HG03045 (cell line): ENCODE results near the gene SLC35F1.

Experiments
- ATAC-seq: cut with Tn5 transposase; IDR thresholded peaks from one replicate; pipeline ENCODE4 v1.9.1; 2021; ENCODE audit warnings: mild to moderate bottlenecking, moderate library complexity; ENCODE audit not compliant: unreplicated experiment

The SLC35F1 gene

DNA sequence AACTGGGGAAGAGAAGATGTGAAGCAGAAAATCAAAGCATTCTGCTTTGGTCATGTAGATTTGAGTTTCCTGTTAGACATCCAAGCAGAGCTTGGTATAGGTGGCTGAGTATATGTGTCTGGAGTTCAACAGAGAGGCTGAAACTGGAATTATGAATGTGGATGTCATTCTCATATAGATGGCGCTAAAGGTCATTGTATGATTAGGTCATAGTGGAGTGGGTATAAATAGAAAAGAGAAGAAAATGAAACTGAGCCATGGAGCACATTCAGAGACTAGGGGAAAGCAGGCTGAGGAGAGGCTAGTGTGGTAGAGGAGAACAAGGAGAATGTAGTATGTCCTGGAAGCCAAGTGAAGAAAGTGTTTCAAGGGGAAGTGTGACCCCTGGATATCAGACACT, 345.4 kb downstream of the SLC35F1 start:
- no peak for ATAC-seq

GRCh38 chr6:118253741-118254140, 346.7 kb downstream of the SLC35F1 start:
- no peak for ATAC-seq

- ATAC-seq, result no peak
These were observed 353.8 kb downstream of the SLC35F1 start for GRCh38 chr6:118260833-118261232.

DNA sequence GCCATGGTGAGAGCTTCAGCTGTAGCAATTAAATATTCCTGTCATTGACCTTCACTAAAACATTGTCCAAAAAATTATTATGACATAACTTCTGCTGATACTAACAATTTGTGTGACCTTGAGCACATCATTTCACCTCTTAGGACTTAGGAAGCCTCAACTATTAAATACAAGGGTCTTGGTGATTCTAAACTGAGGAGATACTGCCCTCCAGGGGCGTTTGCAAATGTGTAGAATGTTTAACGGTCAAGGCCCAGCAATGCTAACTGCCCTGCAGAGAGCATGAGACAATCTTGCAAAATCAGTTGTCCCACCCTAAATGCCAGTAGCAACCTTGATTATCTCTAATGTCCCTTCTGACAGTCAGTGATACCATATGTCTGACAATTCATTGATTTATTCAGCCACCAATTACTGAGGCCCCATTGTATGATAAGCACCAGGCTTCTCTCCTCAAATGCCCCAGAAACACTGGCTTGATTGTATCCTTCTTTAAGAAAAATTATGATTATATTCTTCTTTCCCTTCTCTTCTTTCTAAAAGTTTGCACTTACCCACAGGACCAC, 356.9 kb downstream of the SLC35F1 start:
- no peak for ATAC-seq

DNA sequence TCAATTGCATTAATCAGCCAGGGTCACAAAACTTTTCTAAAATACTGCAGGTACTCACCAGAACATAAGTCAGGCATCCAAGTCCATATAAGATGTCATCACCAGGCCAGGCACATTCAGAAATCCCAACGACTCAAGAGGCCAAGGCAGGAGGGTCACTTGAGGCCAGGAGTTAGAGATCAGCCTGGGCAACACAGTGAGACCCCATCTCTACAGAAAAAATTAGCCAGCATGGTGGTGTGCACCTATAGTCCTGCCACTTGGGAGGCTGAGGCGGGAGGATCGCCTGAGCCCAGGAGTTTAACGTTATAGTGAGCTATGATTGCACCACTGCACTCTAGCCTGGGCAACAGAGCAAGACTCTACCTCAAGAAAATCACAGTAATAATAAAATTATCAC, 362.6 kb downstream of the SLC35F1 start:
- no peak for ATAC-seq

GRCh38 chr6:118277631-118278030, 370.6 kb downstream of the SLC35F1 start:
- ATAC-seq, result no peak

DNA sequence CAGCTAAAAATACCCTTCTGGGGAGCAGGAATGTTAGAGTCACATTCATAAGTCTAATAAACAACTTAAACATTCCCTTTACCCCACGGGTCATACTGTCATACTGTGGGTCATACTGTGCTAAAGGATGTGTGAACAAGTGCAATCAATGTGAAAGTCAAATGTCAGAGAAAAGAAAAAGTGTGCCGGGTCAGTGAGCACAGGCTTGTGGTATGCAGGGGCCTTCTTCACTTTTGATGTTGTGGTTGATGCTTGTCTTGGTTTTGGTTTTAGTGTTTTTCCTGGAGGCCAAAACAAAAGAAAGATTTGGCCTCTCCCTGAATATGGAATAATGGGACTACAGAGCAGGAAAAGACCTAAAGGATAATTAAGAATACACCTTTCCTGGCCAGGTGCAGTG, 373.1 kb downstream of the SLC35F1 start:
- ATAC-seq, result peak; percentile 97

DNA sequence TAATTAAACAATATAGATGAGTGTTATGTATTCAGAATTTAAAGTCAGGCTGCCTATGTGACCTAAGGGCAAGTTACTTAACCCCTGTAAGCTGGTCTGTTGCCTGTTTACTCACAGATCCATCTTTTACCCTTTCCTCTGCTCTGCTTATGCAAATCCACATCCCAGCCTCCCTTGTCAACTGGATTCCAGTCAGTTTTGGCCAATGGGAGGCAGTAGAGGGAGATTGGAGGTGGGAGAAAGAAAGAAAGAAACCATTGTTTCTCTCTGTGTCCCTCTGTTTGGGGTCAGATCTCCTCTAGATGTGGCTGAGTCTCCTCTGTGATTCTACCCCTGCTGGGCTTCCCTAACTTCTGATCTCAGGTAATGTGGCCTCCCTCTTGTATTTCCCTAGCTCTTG, 374.2 kb downstream of the SLC35F1 start:
- no peak for ATAC-seq

DNA sequence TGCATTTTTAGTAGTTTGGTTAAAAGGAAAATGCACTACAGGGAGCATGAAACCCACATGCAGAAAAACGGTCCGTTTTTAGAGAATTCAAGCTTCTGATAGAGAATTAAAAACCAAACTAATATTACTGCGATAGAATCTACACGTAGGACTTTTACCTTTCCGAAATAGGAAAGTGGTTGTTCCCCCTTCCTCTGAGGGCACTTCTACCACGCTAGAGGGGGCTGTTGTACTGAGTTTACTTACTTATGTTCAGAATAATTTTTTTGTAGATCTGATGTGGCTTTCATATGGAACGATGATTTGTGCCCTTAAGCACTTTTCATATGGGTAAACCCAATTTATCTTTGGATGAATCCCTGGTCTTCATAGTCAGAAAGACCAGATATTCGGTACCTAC, 376.7 kb downstream of the SLC35F1 start:
- no peak for ATAC-seq

GRCh38 chr6:118284736-118285360, 377.8 kb downstream of the SLC35F1 start:
- no peak for ATAC-seq

- no peak for ATAC-seq
These were observed 378.7 kb downstream of the SLC35F1 start for GRCh38 chr6:118285791-118286190.

DNA sequence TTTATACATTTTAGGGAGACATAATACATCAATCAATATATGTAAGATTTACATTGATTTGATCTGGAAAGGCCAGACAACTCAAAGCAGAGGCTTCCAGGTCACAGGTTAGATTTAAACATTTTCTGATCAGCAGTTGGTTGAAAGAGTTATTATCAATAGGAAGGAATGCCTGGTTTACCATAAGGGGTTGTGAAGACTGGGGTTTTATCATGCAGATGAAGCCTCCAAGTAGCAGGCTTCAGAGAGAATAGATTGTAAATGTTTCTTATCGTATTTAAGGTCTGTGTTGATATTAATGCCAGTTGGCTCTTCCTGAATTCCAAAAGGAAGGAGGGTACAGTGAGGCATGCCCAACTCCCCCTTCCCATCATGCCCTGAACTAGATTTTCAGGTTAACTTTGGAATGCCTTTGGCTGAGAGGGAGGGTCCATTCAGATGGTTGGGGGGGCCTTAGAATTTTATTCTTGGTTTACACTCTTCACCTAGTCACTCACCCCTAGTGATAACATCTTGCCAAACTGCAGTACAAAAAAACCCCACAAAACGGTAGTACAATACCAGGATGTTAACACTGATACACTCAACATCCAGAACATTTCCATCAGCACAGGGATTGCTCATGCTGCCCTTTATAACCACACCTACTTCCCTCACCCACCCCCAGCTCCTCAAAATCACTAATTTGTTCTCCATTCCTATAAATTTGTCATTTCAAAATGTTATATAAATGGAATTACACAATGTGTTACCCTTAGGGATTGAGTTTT, 381.5 kb downstream of the SLC35F1 start:
- ATAC-seq, result no peak

GRCh38 chr6:118292558-118292957, 385.5 kb downstream of the SLC35F1 start:
- no peak for ATAC-seq

- ATAC-seq, result no peak
These were observed 387.8 kb downstream of the SLC35F1 start for GRCh38 chr6:118294906-118295305.

- ATAC-seq, result no peak
These were observed 388.3 kb downstream of the SLC35F1 start for GRCh38 chr6:118295336-118295735.

DNA sequence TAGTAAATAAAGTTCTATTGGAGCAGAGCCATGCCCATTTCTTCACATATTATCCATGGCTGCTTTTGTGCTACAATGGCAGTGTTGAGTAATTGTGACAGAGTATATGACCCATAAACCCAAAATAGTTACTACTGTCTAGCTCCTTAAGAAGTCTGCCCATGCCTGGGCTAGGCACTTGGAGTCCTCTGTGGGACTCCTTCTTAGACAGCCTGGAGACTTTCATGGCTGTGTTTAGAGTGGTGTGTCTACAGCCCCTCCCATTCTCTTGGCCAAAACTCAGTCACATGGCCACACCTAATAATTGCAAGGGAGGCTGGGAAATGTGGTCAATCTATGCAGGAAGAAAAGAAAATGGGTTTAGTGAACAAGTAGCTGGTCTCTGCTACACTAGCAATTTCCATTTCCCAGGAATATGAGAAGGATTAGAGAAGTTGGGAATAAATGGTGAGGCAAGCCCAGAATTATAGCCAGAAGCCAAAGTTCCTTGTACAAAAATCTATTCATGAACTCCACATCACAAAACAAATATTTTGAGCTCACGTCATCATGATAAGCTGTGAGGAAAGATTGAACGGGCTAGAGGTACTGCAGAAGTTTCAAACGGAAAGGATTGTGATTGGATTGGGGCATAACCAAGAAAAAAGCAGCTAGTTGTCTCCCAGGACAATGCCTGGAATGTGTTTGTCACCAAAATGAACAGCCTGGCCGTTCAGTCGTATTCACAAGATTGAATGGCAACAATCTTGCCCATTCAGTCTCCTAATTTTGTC, 389.3 kb downstream of the SLC35F1 start:
- no peak for ATAC-seq

- ATAC-seq, result no peak
These were observed 390.8 kb downstream of the SLC35F1 start for GRCh38 chr6:118297821-118298220.

DNA sequence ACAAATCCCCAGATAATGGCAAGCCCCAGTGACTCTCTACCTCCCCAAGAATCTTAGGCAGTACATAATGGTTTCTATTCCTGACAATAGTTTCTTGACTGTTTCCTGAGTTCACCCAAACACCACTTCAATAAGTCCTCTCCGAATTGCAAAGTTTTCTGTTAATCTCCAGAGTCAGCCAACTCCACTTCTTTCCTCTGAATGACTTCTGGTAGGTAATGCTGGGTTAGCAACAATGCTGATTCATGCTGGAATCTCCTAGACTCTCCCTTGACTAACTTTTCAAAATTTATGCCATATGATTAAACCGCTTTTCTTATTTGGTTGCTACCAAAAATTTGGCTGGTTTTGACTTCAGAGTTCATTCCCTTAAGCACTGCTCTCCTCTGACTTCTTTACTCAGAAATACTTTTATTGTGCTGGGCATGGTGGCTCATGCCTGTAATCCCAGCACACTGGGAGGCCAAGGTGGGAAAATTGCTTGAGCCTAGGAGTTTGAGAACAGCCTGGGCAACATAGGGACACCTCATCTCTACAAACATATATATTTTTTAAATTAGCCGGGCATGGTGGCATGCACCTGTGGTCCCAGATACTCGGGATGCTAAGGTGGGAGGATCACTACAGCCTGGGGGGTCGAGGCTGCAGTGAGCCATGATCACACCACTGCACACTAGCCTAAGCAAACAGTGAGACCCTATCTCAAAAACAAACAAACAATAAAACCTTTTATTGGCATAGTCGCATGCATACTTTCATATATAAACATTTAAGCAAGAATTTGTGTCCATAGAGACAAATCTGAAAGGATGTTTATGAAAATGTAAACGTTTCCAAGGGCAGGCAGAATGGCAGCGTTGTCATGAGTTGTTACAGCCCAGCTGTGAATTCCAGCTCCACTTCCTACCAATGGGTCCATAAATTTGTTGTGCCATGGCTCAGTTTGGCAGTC, 391.7 kb downstream of the SLC35F1 start:
- no peak for ATAC-seq

GRCh38 chr6:118299457-118299856, 392.4 kb downstream of the SLC35F1 start:
- no peak for ATAC-seq

DNA sequence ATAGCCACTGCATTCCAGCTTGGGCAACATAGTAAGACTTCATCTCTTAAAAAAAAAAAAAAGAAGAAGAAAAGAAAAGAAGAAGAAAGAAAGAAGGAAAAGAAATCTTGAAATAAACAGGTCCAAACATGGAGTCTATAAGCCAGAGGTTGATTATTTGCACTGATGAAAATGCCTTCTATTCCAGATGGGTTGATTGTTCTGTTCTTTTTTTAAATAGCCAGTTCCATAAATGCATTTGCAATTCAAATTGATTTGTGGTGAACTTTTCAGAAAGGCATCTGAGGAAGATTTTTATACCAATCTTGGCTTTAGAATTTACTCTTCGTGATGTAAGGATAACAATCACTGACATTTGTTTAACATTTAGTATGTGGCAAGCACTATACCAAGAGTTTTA, 397.3 kb downstream of the SLC35F1 start:
- ATAC-seq, result no peak
